Measurements from ENCODE around the gene MPP4. TPM values are rescaled to one million over a fixed set of nuclear protein-coding genes. Genes with fewer than 3 reads are reported as not detected.

Gene MPP4
- total RNA-seq, 1 experiment from 2014 or later = not detected

DNA sequence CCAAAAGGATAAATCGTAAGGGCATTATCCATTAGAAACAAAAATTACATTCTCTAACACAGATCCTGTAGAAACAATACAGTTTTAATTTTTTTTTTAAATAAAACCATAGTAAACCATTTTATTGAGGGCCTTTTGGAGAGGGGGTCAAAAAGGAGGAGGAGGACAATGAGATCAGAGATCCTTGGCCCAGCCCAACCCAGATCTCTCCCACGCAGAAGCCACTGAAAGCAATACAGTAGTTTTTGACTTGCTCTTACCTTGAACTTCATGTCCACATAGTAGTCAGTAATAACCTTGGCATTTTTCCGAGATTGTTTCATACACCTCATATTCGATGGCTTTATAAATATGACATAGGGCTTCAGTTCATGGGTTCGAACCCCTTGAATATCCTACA lies 51.0 kb downstream of the MPP4 start:
- Histone ChIP-seq H3K4me2 (no peak overlapping the region), H3K27ac (no peak overlapping the region), H3K79me2 (ENCODE audit: low read depth) (no peaks in the 10 kb centered on the region), H3K9me3 (ENCODE audit: insufficient read depth, low read depth) (no peaks in the 10 kb centered on the region), H4K20me1 (ENCODE audit: insufficient read depth) (no peaks in the 10 kb centered on the region), H3F3A (ENCODE audit: insufficient read depth, low read depth) (no peaks in the 10 kb centered on the region), H2AFZ (no peak overlapping the region), H3K27me3 (ENCODE audit: insufficient read depth, low read depth) (no peaks in the 10 kb centered on the region), H3K4me1 (replicated peaks; ENCODE audit: insufficient read depth) (peaks cover 6% of the 10 kb centered on the region; the same call in 1 of the 2 replicates), H3K4me3 (no peak overlapping the region), H3K9me2 (ENCODE audit: insufficient read depth) (no peaks in the 10 kb centered on the region), H3K36me3 (ENCODE audit: low read depth) (no peaks in the 10 kb centered on the region)
- ChIA-PET POLR2A (ENCODE audit: unreplicated experiment) (no interaction called here), CTCF (no interaction called here)
- no TSS peak for BruUV-seq (replicated peaks)
- DNase-seq = no peak
- TF ChIP-seq, protein P1, sequence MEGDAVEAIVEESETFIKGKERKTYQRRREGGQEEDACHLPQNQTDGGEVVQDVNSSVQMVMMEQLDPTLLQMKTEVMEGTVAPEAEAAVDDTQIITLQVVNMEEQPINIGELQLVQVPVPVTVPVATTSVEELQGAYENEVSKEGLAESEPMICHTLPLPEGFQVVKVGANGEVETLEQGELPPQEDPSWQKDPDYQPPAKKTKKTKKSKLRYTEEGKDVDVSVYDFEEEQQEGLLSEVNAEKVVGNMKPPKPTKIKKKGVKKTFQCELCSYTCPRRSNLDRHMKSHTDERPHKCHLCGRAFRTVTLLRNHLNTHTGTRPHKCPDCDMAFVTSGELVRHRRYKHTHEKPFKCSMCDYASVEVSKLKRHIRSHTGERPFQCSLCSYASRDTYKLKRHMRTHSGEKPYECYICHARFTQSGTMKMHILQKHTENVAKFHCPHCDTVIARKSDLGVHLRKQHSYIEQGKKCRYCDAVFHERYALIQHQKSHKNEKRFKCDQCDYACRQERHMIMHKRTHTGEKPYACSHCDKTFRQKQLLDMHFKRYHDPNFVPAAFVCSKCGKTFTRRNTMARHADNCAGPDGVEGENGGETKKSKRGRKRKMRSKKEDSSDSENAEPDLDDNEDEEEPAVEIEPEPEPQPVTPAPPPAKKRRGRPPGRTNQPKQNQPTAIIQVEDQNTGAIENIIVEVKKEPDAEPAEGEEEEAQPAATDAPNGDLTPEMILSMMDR (conservative IDR thresholded peaks at IDR 0.05) = no peak
- TF ChIP-seq EZH2 (IDR thresholded peaks at IDR 0.05; ENCODE audit: low read depth) = no peak
- intact Hi-C loops (cut with micrococcal nuclease; ENCODE audit: unreplicated experiment) = loop anchor here (10.0 kb wide), 2 partner anchors 193 to 413 kb away; partner anchors contain the start of genes STRADB and TRAK2

DNA sequence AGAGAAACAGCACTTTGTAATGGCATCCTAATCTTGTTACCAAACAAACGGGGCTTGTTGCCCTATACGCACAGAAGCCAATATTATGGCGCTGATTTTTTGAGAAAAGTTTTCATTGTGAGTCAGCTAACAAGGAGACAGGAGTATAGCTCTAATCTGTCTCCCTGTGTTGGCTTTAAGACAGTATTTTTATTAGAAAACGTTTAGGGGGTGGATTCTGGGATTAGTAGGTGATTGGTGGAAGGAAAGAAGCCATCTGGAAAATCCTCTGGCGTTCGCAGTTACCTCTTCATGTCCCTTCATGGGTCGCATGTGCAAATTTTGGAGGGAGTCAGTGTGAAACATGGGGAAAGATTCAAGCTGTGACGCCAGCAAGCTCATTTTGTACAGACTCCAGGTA lies 54.4 kb downstream of the MPP4 start:
- Histone ChIP-seq H3K4me2 (peak overlapping the region; percentile 94), H3K4me3 (peak overlapping the region; percentile 80; the same call in 1 of the 2 replicates), H3F3A (ENCODE audit: insufficient read depth, low read depth) (no peaks in the 10 kb centered on the region), H3K79me2 (ENCODE audit: low read depth) (peaks cover 6% of the 10 kb centered on the region), H3K4me1 (replicated peaks; ENCODE audit: insufficient read depth) (peaks cover 11% of the 10 kb centered on the region; the same call in 1 of the 2 replicates), H4K20me1 (ENCODE audit: insufficient read depth) (no peaks in the 10 kb centered on the region), H3K9me3 (ENCODE audit: insufficient read depth, low read depth) (no peaks in the 10 kb centered on the region), H2AFZ (peak overlapping the region; percentile 99), H3K36me3 (ENCODE audit: low read depth) (no peaks in the 10 kb centered on the region), H3K27me3 (ENCODE audit: insufficient read depth, low read depth) (no peaks in the 10 kb centered on the region), H3K27ac (no peak overlapping the region), H3K9me2 (ENCODE audit: insufficient read depth) (no peaks in the 10 kb centered on the region)
- intact Hi-C loops (cut with micrococcal nuclease; ENCODE audit: unreplicated experiment) = loop anchor here (5.0 to 10.0 kb wide), 3 partner anchors 189 to 409 kb away; partner anchors contain the start of genes STRADB and TRAK2
- ChIA-PET CTCF (no interaction called here), POLR2A (ENCODE audit: unreplicated experiment) (no interaction called here)
- DNase-seq = no peak
- no TSS peak for BruUV-seq (replicated peaks)
- TF ChIP-seq, protein P1 (conservative IDR thresholded peaks at IDR 0.05) = no peak

DNA sequence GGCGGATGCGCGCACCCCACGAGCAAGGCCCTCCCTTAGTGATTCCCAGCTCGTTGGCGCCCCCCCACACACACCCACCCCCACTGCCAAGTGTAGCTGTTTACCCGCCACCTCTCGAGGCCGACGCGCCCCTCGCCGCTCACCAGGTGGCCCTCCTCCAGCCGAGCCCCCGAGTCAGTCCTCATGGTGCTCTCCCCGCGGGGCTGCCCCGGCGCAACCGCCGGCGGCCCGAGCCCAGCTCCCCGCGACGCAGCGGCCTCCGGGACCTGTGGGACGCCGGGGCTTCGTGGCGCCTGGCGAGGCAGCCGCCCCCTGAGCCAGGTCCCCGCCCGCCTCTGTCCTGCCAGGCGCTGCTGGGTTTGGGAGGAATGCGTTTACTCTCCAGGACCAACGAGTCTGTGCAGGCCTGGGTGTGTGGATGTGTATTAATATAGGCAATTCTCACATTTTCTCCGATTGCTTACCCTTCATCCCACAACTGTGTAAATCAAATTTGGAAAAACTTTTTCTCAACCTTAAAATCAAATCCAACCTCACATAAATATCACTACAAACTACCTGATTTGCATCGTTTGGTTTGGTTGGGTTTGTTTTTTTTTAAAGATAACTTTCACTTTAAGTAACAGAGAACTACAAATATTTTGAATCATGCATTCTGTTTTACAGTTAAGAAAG lies 55.1 kb downstream of the MPP4 start, which contains the start of gene TMEM237:
TSS of gene TMEM237 (minus strand) at position 288 of the 675 bp plus-strand sequence. CDS start at position 185, 103 bp downstream.
- Histone ChIP-seq H3F3A (ENCODE audit: insufficient read depth, low read depth) (no peaks in the 10 kb centered on the region), H3K4me3 (peak within 1 kb of the TSS; percentile 80), H3K9me2 (ENCODE audit: insufficient read depth) (no peaks in the 10 kb centered on the region), H3K27me3 (ENCODE audit: insufficient read depth, low read depth) (no peaks in the 10 kb centered on the region), H3K9me3 (ENCODE audit: insufficient read depth, low read depth) (no peaks in the 10 kb centered on the region), H2AFZ (peak within 1 kb of the TSS; percentile 99), H4K20me1 (ENCODE audit: insufficient read depth) (no peaks in the 10 kb centered on the region), H3K36me3 (ENCODE audit: low read depth) (no peaks in the 10 kb centered on the region), H3K4me1 (replicated peaks; ENCODE audit: insufficient read depth) (peaks cover 11% of the 10 kb centered on the region; the same call in 1 of the 2 replicates), H3K4me2 (peak within 1 kb of the TSS; percentile 94), H3K27ac (peak within 1 kb of the TSS; percentile 73), H3K79me2 (ENCODE audit: low read depth) (peaks cover 6% of the 10 kb centered on the region)
- intact Hi-C loops (cut with micrococcal nuclease; ENCODE audit: unreplicated experiment) = loop anchor here (5.0 to 10.0 kb wide), 3 partner anchors 189 to 409 kb away; partner anchors contain the start of genes STRADB and TRAK2
- peak in 1 of 2 experiments; percentile 42 for DNase-seq
- BruUV-seq (replicated peaks) = no TSS peak
- ChIA-PET CTCF (interaction anchor here (0.7 kb wide), 1 partner anchor 99 kb away, joined by 3 read pairs; no protein-coding TSS in a partner anchor), POLR2A (ENCODE audit: unreplicated experiment) (interaction anchor here (0.6 kb wide), 1 partner anchor 438 kb away, joined by 6 read pairs; no protein-coding TSS in a partner anchor)
- TF ChIP-seq EZH2 (IDR thresholded peaks at IDR 0.05; ENCODE audit: low read depth) = no peak
- TF ChIP-seq, protein P1 (conservative IDR thresholded peaks at IDR 0.05) = no peak

All from PC-9 (cell line).